NOMO-1 treated with dmso at 0.1 percent for 144 hours (cell line): ENCODE results near the gene CHRM1.
"Not testable (repeated sequence)": the region's sequence is repeated elsewhere in the genome, so short reads cannot be mapped to it uniquely, and the experiment has no call there.

Experiments
- DNase-seq: peaks from one replicate; lab custom pipeline; 2025; ENCODE audit not compliant: unreplicated experiment; lab: John Stamatoyannopoulos, UW

CHRM1 gene

GRCh38 chr11:62880231-62880802 is 40.8 kb downstream of the CHRM1 start:
- peak; percentile 34 for DNase-seq

- no peak for DNase-seq
Measured at GRCh38 chr11:62879235-62879978, 41.8 kb downstream of the CHRM1 start.

- DNase-seq, result no peak
Measured at GRCh38 chr11:62876712-62877111, 44.5 kb downstream of the CHRM1 start.

- no peak for DNase-seq
Measured at GRCh38 chr11:62875698-62876478, 45.3 kb downstream of the CHRM1 start.

GRCh38 chr11:62874851-62875250 is 46.3 kb downstream of the CHRM1 start:
- DNase-seq, result no peak

GRCh38 chr11:62865635-62866034 is 55.5 kb downstream of the CHRM1 start:
- no peak for DNase-seq

- DNase-seq, result no peak
Measured at GRCh38 chr11:62863687-62864335, 57.4 kb downstream of the CHRM1 start.

- not testable (repeated sequence) for DNase-seq
Measured at GRCh38 chr11:62861564-62862192, 59.5 kb downstream of the CHRM1 start.

GRCh38 chr11:62860835-62861563 is 60.2 kb downstream of the CHRM1 start:
- no peak for DNase-seq

- not testable (repeated sequence) for DNase-seq
Measured at GRCh38 chr11:62859281-62859703, 61.9 kb downstream of the CHRM1 start.
